Activated CD4-positive, alpha-beta T cell treated with anti-CD3 and anti-CD28 coated beads for 48 hours (primary cell): ENCODE measurements around the gene TMEM100.

Source experiments
- DNase-seq: peaks from one replicate; pipeline ENCODE4 v3.0.0-alpha.2; 2020

The TMEM100 gene

DNA sequence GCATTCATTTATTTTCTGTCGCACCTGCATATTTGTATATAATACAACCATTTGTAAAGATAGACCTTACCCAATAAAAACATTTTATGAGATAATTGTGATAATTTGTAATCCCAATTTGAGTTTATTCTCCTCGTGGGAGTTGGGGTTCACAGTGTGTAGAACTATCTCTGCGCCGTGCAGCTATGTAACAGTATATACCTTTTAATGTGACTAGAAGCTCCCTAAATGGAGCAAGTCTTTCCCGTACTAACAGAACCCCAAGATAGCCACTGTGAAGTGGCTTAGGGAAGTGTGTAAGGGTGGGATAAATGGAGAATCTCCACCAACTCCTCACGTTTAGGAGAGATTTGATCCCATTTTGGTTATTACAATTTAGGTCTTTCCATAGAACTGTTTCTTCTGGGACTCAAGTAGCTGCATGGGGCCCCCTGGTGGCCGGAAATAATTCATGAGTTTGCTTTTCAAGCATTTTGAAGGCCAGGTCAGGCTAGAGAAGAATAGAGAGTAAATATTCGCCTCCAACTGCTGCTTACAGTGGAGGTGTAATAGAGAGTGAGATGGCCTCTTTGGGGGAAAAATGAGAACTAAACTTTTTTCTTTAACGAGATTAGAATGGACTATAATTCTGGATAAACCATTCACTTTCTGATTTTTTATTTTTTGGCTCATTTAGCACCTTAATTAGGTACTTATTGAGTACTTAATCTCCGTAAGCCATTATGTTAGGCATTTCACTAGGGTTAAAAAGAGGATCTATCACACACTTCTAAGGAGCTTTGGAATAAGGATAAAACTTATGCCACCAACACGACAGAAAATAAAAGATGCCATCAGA, 4.5 kb downstream of the TMEM100 start:
- DNase-seq = peak; percentile 81

DNA sequence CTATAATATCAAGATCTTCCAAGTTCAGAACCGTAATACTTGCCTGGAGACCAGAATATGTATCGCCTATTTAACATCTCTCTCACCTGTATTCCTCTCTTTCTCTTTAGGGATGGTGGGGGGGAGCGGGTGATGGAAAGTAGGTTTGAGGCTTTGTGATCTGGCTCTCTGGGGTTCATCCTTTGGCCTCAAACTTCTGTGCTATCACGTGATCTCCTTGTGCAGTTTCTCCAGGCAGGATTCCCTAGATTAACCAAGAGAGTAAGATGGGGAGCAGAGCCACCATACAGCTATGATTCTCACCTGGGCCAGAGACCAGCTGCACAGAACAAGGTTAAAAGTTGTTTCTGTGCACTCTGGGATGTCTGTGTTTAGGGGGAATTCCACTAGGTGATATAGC, 5.2 kb downstream of the TMEM100 start:
- no peak for DNase-seq

GRCh38 chr17:55710829-55711496, 11.7 kb downstream of the TMEM100 start:
- no peak for DNase-seq

- no peak for DNase-seq
Measured at GRCh38 chr17:55710410-55710809, 12.3 kb downstream of the TMEM100 start.

DNA sequence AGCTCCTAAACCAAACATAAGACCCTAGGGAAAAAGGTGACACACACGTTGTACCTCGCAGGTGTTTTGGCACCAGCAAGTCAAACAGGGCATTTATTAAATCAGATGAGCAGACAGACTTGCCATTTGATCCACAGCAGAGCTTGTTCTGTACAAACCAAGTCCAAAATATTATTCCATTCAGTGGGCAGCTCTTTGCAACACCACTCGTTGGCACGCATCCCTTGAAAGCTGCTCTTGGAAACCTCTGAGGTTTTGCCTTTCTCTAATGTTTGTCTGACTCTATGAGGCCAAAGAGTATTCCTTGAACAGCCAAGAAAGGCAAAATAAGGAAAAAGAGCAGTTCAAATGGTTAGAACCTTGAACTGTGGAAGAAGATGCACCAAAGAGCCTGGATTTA, 12.7 kb downstream of the TMEM100 start:
- DNase-seq = no peak

GRCh38 chr17:55709440-55709839, 13.2 kb downstream of the TMEM100 start:
- DNase-seq = no peak

- DNase-seq = no peak
Measured at GRCh38 chr17:55708175-55708974, 14.3 kb downstream of the TMEM100 start.

- DNase-seq = no peak
Measured at GRCh38 chr17:55706808-55707773, 15.6 kb downstream of the TMEM100 start.

- no peak for DNase-seq
Measured at GRCh38 chr17:55705847-55706246, 16.8 kb downstream of the TMEM100 start.

DNA sequence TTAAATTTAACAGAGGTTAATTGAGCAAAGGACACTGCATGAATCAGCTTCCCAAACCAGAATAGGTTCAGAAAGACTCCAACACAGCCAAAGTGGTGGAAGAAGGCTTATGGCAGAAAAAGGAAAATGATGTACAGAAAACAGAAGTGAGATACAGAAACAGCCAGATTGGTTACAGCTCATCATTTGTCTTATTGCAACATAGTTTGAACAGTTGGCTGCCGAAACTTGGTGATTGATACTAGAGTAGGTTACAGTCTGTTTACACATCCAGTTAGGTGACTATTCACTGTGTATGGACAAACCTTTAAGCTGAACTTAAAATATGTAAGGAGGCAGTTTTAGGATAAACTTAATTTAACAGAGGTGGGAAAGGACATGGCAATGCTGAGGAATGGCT, 18.3 kb downstream of the TMEM100 start:
- DNase-seq = no peak

DNA sequence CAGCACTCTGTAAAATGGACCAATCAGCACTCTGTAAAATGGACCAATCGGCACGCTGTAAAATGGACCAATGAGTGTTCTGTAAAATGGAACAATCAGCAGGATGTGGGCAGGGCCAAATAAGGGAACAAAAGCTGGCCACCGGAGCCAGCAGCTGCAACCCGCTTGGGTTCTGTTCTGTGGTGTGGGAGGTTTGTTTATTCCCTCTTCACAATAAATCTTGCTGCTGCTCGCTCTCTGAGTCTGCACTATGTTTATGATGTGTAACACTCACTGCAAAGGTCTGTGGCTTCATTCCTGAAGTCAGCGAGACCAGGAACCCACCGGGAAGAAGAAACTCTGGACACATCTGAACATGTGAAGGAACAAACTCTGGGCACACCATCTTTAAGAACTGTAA, 20.5 kb downstream of the TMEM100 start:
- DNase-seq = no peak

DNA sequence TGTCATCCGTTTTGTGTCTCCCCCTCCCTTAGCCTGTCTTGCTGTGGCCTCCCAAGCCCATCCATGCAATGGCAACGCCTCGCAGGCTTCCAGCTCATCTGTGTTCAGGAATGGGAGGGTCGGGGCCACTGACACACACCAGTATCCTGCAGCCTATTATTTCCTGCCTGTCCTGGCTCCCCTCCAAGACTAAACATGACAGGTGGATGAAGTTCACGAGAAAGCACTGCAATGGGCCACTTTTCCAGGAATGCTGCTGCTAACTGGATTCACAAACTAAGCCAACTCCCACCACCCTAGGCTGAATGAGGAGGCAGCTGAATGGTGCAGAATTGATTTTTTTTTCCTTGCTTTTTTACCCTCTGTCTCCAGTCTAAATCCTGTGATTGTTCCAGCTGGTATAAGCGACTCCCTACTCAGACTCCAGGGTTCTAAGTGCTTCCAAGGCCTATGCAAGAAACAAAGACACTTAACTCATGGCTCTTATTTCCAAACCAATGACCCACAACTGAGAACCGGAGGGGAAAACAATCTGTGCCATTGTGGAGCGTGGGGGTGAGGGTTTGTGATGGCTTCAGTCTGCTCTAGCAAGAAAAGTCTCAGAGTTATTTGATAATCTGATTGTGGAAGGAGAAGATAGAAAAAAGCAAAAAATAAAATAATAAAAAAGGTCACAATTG, 23.3 kb downstream of the TMEM100 start:
- DNase-seq = no peak

- DNase-seq = no peak
Measured at GRCh38 chr17:55694286-55694910, 28.3 kb downstream of the TMEM100 start.

DNA sequence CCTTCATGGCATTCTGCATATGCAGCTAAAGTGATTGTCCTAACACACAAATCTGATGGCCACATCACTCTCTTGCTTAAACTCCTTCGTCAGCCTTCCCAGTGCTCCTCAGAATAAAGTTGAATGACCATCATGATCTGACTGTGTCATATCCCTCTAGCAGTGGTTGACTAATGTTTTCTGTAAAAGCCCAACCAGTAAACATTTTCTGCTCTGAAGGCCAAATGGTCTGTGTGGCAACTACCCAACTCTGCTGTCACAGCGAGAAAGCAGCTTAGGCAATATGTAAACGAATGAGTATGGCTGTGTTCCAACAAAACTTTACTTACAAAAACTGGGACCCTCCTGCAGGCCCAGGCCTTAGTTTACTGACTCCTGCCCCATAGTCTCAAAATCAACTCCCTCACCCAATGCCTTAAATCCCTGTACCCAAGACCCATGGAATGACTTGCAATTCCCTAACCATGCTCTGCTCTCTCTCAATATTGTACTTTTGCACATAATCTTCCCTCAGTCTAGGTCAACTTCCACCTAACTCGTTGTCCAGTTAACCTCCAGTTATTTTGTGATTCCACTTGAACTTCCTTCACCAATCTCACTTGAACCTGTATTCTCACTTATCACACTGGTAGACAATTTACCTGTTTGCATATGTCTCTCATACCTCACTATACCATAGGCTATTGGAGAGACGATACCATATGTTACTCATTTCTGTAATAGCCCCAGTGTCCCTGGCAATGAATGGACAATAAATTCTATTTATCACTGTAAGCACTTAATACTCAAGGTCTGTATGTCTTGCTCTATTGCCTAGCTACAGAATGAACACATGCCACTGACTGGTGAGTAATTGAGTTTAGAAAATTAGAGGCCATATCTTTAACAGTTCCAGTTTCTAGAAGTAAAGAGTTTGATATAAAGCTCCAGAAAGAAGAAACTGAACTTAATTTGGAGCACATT, 29.1 kb downstream of the TMEM100 start:
- DNase-seq = no peak

GRCh38 chr17:55692276-55692675, 30.4 kb downstream of the TMEM100 start:
- no peak for DNase-seq

DNA sequence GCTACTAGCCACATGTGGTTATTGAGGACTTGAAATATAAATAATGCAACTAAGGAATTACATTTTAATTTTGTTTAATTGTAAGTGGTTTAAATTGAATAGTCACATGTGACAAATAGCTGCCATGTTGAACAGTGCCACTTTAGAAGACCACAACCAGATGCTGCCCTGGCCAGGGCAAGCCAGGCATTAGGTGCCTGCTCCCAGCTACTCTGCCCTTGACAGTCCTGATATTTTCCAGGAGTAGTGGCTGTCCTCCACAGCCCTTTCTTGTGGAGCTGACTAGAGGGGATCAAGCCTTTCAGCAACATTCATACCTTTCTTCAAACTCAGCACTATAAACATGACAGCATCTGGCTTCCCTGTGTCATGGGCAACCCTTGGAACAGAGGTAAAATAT, 31.0 kb downstream of the TMEM100 start:
- no peak for DNase-seq

GRCh38 chr17:55690105-55690508, 32.6 kb downstream of the TMEM100 start:
- DNase-seq = no peak

- DNase-seq = no peak
Measured at GRCh38 chr17:55689672-55690071, 33.0 kb downstream of the TMEM100 start.

DNA sequence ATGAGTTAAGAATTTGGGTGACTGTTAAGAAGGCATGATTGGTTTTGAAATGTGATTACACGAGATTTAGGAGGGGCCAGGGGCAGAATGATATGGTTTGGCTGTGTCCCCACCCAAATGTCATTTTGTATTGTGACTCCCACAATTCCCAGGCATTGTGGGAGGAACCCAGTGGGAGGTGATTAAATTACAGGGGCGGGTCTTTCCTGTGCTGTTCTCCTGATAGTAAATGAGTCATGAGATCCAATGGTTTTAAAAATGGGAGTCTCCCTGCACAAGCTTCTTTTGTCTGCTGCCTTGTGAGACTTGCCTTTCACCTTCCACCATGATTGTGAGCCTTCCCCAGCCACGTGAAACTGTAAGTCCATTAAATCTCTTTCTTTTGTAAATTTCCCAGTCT, 34.6 kb downstream of the TMEM100 start:
- DNase-seq = no peak

DNA sequence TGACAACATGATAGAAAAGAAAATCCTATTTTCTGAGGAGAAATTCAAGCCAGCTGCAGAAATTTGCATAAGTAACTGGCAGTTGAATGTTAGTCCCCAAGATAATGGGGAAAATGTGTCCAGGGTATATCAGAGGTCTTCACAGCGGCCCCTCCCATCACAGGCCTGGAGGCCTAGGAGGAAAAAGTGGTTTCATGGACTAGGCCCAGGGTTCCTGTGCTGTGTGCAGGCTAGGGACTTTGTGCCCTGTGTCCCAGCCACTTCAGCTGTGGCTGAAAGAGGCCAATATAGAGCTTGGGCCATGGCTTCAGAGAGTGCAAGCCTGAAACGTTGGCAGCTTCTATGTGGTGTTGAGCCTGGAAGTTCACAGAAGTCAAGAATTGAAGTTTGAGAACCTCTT, 35.6 kb downstream of the TMEM100 start:
- DNase-seq = no peak
